Breast epithelium (tissue), 3 donors: ENCODE results near the gene CAPZA1.

Experiments used
- CTCF ChIP-seq, 3 donors: fragments of 450-650 bp; IDR thresholded peaks; one replicate each; pipeline ENCODE4 v1.5.1; 2016 to 2017; ENCODE audit warnings: antibody characterized with exemption in 3 of 3, mild to moderate bottlenecking in 3 of 3, moderate library complexity in 3 of 3
- POLR2A ChIP-seq: fragments of 450-650 bp; IDR thresholded peaks from one replicate; pipeline ENCODE4 v1.6.1; 2016; ENCODE audit warnings: antibody characterized with exemption, mild to moderate bottlenecking, moderate library complexity

- TF ChIP-seq CTCF (IDR thresholded peaks at IDR 0.05): no peak
- no peak for TF ChIP-seq POLR2A
Measured at GRCh38 chr1:112710159-112710558, 90.5 kb downstream of the CAPZA1 start.
